Activated naive CD8-positive, alpha-beta T cell treated with anti-CD3 and anti-CD28 coated beads, Interleukin-2, amount 50 U/mL, for 24 hours (primary cell): ENCODE measurements around the gene HIPK4.
"Not testable (repeated sequence)": the region's sequence is repeated elsewhere in the genome, so short reads cannot be mapped to it uniquely, and the experiment has no call there.

Experiments
- ATAC-seq: fragments of 150-1000 bp; cut with Tn5 transposase; one replicate; pipeline ENCODE4 v1.10.0; 2021
- DNase-seq: peaks from one replicate; pipeline ENCODE4 v3.0.0; 2021
- H3K27ac Mint-ChIP-seq: one replicate; pipeline ENCODE4 v1.8.0; 2021; ENCODE audit warnings: mild to moderate bottlenecking, mixed read lengths
- H3K27me3 Mint-ChIP-seq: one replicate; pipeline ENCODE4 v1.8.0; 2021; ENCODE audit warnings: mixed read lengths
- H3K36me3 Mint-ChIP-seq: one replicate; pipeline ENCODE4 v1.8.0; 2021; ENCODE audit warnings: low read depth, mixed read lengths
- H3K4me1 Mint-ChIP-seq: one replicate; pipeline ENCODE4 v1.8.0; 2021; ENCODE audit warnings: mixed read lengths
- H3K4me3 Mint-ChIP-seq: one replicate; pipeline ENCODE4 v1.8.0; 2021; ENCODE audit warnings: mild to moderate bottlenecking, moderate library complexity, mixed read lengths
- H3K9me3 Mint-ChIP-seq: one replicate; pipeline ENCODE4 v1.8.0; 2021; ENCODE audit warnings: mixed read lengths

HIPK4 gene

DNA sequence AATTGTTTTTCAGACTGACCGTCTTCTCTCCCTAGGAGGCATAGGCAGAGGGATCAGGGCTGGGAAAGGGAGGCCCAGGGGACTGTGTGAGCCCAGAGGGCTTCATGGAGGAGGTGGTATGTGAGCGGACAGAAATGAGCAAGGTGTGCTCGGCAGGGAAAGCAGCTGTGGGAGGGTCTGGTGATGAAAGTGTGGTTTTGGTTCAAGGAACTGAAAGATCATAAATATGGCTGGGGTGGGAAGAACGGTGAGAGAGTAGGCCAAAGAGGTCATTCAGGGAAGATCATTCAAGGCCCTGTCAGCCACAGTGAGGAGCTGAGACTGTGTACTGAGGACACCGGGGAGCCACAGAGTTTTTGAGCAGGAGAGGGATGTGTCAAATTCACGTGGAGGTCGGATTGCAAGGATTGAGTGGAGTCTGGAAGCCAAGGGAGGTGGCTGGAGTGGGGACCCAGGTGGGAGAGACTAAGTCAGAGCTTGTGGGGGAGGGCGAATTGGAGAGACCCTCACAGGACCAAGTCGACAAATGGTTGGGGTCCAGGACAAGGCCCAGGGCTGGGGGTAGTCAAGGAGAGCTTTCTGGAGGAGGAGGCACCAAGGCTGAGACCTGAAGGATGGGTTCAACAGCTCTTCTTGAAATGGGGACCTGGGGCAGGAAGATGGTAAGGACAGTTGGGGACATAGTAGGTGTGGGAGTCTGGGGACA lies 33.9 kb downstream of the HIPK4 start:
- peaks cover 17% of the 10 kb centered on the region for H3K4me1 Mint-ChIP-seq

DNA sequence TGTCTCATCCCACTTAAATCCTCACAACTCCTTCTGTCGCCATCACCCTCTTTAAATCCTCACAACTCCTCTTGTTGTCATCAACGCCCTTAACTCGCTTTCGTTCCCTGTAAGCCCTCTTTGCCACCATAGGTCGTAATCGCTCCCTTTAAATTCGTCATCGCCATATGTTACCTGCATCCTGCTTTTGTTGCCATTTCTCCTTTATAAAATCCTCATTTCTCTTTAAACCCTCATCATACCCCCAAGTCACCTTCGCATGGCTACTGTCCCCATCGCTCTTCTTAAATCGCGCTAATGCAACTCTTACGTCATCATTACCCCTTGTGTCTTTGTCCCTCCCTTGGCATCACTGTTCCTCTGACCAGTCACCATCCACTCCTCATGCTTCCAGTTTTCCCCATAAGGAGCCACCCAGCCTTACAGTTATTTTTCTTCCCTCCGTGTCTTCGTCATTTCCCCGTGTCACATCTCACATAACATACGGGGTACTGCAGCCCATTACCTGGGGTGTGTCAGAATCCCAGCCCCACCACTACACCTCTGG lies 40.9 kb downstream of the HIPK4 start:
- DNase-seq (no peak), ATAC-seq (no peak)
- Mint-ChIP-seq H3K9me3 (no peaks in the 10 kb centered on the region), H3K36me3 (peaks cover 3% of the 10 kb centered on the region), H3K4me3 (peak overlapping the region; percentile 87), H3K27ac (peak overlapping the region; percentile 86), H3K4me1 (peaks cover 25% of the 10 kb centered on the region), H3K27me3 (peaks cover 2% of the 10 kb centered on the region)

More for the DNA sequence above, 33.9 kb downstream of the HIPK4 start:
- no peak for ATAC-seq
- H3K36me3 Mint-ChIP-seq: peaks cover 7% of the 10 kb centered on the region
- DNase-seq: no peak
- H3K4me3 Mint-ChIP-seq: no peak overlapping the region
- H3K27me3 Mint-ChIP-seq: no peaks in the 10 kb centered on the region
- H3K9me3 Mint-ChIP-seq: no peaks in the 10 kb centered on the region
- H3K27ac Mint-ChIP-seq: no peak overlapping the region

GRCh38 chr19:40348125-40348913 lies 41.7 kb downstream of the HIPK4 start, which contains the start of the genes C19orf47 and PLD3:
Gene C19orf47 (minus strand): TSS chr19:40348397. CDS start chr19:40341857, 6,540 bp downstream.
Gene PLD3 (plus strand): TSS chr19:40348695. CDS start chr19:40366484, 17,789 bp downstream.
- Mint-ChIP-seq H3K27me3 (peaks cover 2% of the 10 kb centered on the region), H3K27ac (peak within 1 kb of the TSS; percentile 86), H3K4me3 (peak within 1 kb of the TSS; percentile 87), H3K9me3 (no peaks in the 10 kb centered on the region), H3K36me3 (peaks cover 3% of the 10 kb centered on the region), H3K4me1 (peaks cover 25% of the 10 kb centered on the region)
- peak; percentile 99 for ATAC-seq
- peak; percentile 99 for DNase-seq

- no peaks in the 10 kb centered on the region for H3K9me3 Mint-ChIP-seq
- no peak overlapping the region for H3K27ac Mint-ChIP-seq
- no peak overlapping the region for H3K4me3 Mint-ChIP-seq
- DNase-seq (no peak), ATAC-seq (no peak)
- peaks cover 2% of the 10 kb centered on the region for H3K27me3 Mint-ChIP-seq
- peaks cover 17% of the 10 kb centered on the region for H3K4me1 Mint-ChIP-seq
- H3K36me3 Mint-ChIP-seq: peaks cover 8% of the 10 kb centered on the region
These were observed 45.6 kb downstream of the HIPK4 start for GRCh38 chr19:40344422-40344821.

DNA sequence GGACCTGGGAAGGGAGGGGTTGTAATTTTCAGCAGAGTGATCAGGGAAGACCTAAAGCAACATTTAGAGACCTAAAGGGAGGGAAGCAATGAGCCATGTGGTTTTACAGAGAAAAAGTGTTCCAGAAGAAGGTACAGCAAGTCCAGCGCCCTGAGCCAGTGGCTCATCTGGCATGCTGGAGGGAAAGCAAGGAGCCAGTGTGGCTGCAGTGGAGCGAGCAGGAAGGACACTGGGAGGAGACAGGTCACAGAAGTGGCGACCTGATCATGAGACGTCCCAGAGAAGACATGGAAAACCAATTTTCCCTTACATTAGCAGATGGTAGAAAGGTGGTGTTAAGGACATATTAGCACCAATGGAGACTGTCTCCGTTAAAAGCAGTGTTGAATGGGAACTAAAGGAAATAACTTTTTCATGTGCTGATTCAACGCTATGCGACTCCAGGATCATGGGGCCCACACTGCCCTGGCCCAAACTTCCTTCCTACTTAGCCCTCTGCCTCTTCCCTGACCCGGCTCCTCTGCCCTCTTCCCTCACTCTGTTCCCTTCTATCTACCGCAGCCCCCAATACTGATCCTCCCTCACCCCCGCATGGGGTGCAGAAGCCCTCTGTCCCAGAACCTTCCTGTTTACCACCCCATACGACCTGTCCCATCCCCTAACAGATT lies 47.2 kb downstream of the HIPK4 start:
- no peaks in the 10 kb centered on the region for H3K9me3 Mint-ChIP-seq
- ATAC-seq (no peak), DNase-seq (no peak)
- no peaks in the 10 kb centered on the region for H3K27me3 Mint-ChIP-seq
- H3K4me3 Mint-ChIP-seq: no peak overlapping the region
- peaks cover 7% of the 10 kb centered on the region for H3K4me1 Mint-ChIP-seq
- no peak overlapping the region for H3K27ac Mint-ChIP-seq
- peaks cover 8% of the 10 kb centered on the region for H3K36me3 Mint-ChIP-seq

DNA sequence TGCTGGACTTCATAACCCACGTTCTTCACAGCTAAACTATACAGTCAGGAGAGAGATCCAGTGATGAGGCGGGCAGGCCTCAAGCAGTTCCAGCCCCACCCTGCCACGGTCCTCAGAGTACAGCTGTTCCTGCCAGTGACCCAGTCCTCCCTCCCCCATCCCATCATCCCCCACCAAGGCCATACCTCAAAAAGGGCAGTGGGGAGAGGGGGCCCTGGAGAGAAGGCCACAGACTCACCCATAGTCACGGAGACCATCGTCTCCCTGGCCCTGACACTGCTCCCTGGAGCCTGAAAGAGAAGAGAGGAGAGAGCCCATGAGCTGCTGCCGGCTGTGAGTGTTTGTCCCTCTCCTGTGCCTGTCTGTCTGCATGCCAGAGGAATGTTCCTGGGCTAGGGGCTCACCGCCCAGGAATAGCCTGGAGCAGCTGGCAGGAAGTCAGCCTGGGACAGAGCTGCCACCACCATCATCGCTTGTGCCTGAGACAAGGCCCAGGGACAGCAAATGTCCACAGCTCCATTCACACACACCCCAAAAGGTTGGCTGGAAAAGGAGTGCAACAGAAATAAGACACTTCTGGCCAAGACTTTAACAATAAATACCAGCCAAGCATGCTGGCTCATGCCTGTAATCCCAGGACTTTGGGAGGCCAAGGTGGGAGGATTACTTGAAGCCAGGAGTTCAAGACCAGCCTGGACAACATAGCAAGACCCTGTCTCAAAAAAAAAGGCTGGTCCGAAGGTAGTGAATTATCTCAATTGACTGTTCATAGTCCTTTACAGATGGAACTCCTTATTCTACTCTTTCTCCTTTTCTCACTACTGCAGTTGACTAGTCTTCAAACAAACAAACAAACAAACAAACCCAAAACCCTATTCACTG lies 48.1 kb downstream of the HIPK4 start:
- no peak overlapping the region for H3K27ac Mint-ChIP-seq
- ATAC-seq (no peak), DNase-seq (no peak)
- no peaks in the 10 kb centered on the region for H3K27me3 Mint-ChIP-seq
- H3K4me3 Mint-ChIP-seq: no peak overlapping the region
- peaks cover 8% of the 10 kb centered on the region for H3K36me3 Mint-ChIP-seq
- no peaks in the 10 kb centered on the region for H3K9me3 Mint-ChIP-seq
- peaks cover 3% of the 10 kb centered on the region for H3K4me1 Mint-ChIP-seq

- no peak for DNase-seq
- ATAC-seq: no peak
- Mint-ChIP-seq H3K9me3 (no peaks in the 10 kb centered on the region), H3K4me3 (no peak overlapping the region), H3K4me1 (no peaks in the 10 kb centered on the region), H3K27ac (no peak overlapping the region), H3K36me3 (peaks cover 13% of the 10 kb centered on the region), H3K27me3 (no peaks in the 10 kb centered on the region)
These were observed 50.8 kb downstream of the HIPK4 start for GRCh38 chr19:40339018-40339728.

DNA sequence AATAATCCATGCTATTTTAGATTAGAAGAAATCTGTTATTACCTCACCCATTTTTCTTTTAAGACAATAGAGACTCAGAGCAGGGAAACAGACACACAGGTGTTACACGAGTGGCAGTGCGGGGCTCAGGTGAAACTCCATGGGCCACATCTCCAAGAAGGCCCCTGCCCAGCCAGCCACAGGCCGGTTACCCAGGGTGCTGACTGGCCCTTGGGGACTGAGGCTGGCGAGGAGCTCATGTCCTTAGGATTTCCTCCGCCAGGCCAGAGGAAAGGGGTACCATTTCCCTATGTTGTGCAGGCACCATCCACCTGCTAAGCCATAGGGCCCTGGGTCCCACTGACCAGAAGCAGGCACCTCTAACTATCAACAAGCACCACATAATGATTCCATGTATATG lies 52.4 kb downstream of the HIPK4 start:
- ATAC-seq (no peak), DNase-seq (no peak)
- Mint-ChIP-seq H3K9me3 (no peaks in the 10 kb centered on the region), H3K27me3 (no peaks in the 10 kb centered on the region), H3K36me3 (peaks cover 21% of the 10 kb centered on the region), H3K4me1 (no peaks in the 10 kb centered on the region), H3K27ac (no peak overlapping the region), H3K4me3 (no peak overlapping the region)

DNA sequence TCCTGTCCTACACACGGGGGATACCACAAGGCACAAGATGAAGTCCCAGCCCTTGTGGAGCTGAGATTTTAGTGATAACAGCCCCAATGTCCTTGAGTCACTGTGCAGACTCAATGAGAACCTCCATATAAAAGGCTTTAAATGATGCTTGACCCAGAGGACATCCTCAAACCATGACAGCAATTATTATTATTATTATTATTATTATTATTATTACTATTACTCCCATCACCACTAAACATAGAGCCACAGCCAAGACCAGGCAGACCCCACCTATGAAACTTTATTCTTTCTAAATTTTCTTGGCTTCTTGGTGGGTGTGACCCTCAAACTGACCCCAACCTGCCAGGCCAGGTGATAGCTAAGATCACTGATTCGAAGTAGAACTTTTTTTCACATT lies 52.9 kb downstream of the HIPK4 start:
- no peak overlapping the region for H3K4me3 Mint-ChIP-seq
- H3K36me3 Mint-ChIP-seq: peaks cover 21% of the 10 kb centered on the region
- DNase-seq: no peak
- H3K27me3 Mint-ChIP-seq: no peaks in the 10 kb centered on the region
- ATAC-seq: no peak
- H3K9me3 Mint-ChIP-seq: no peaks in the 10 kb centered on the region
- H3K4me1 Mint-ChIP-seq: no peaks in the 10 kb centered on the region
- no peak overlapping the region for H3K27ac Mint-ChIP-seq

GRCh38 chr19:40336601-40336900 lies 53.4 kb downstream of the HIPK4 start:
- DNase-seq (no peak), ATAC-seq (no peak)
- H3K27me3 Mint-ChIP-seq: no peaks in the 10 kb centered on the region
- H3K4me1 Mint-ChIP-seq: no peaks in the 10 kb centered on the region
- no peaks in the 10 kb centered on the region for H3K9me3 Mint-ChIP-seq
- no peak overlapping the region for H3K27ac Mint-ChIP-seq
- peaks cover 24% of the 10 kb centered on the region for H3K36me3 Mint-ChIP-seq
- H3K4me3 Mint-ChIP-seq: no peak overlapping the region

DNA sequence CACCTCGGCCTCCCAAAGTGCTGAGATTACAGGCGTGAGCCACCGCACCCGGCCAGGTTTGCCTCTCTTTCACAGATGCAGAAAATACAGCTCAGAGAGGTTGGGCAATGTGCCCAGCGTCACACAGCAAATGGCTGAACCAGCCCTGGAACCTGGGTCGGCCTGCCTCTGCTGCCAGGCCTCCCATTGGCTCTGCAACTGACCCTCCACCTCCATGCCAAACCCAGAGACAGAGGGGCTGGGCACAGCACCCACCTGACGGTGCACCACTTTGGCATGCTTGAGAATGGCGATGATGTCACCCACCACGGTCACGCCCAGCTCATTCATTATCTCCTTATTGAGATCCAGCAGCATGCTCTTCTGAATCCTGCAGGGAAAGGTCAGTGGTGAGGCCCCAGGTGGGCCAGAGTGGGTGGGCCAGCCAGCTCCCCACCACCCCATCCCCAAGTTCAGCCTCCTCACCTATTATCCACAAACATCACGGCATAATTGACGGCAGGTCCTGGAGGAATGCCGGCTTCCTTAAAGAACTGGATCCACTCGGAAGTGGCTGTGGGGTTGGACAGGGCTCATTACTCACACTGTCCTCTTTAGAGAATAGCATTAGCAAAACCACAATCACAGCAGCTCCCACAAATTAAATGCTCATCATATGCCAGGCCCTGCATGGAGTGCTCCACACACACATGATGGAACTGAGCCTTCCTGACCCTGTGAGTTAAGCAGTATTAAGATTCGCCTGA lies 54.0 kb downstream of the HIPK4 start:
- H3K27me3 Mint-ChIP-seq: no peaks in the 10 kb centered on the region
- ATAC-seq: no peak
- no peak for DNase-seq
- no peaks in the 10 kb centered on the region for H3K9me3 Mint-ChIP-seq
- no peak overlapping the region for H3K4me3 Mint-ChIP-seq
- no peaks in the 10 kb centered on the region for H3K4me1 Mint-ChIP-seq
- H3K27ac Mint-ChIP-seq: no peak overlapping the region
- H3K36me3 Mint-ChIP-seq: peaks cover 28% of the 10 kb centered on the region

GRCh38 chr19:40335101-40335500 lies 54.9 kb downstream of the HIPK4 start:
- Mint-ChIP-seq H3K27ac (no peak overlapping the region), H3K36me3 (peaks cover 33% of the 10 kb centered on the region), H3K4me1 (no peaks in the 10 kb centered on the region), H3K4me3 (no peak overlapping the region), H3K27me3 (no peaks in the 10 kb centered on the region), H3K9me3 (no peaks in the 10 kb centered on the region)
- no peak for ATAC-seq
- no peak for DNase-seq

DNA sequence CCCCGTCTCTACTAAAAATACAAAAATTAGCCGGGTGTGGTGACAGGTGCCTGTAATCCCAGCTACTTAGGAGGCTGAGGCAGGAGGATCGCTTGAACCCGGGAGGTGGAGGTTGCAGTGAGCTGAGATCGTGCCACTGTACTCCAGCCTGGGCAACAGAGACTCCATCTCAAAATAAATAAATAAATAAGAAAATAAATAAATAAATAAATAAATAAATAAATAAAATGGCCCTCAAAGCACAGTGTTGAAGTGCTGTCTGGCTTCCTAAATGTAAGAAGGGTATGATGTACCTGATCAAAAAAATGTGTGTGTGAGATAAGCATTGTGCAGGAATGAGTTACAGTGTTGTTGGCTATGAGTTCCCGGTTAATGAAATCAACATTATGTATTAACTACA lies 56.9 kb downstream of the HIPK4 start:
- DNase-seq, H3K27ac Mint-ChIP-seq, H3K4me1 Mint-ChIP-seq, H3K4me3 Mint-ChIP-seq, H3K27me3 Mint-ChIP-seq, ATAC-seq, H3K9me3 Mint-ChIP-seq: not testable (repeated sequence)
- peaks cover 28% of the 10 kb centered on the region for H3K36me3 Mint-ChIP-seq
